Breast epithelium (tissue), 3 donors: ENCODE data around the gene AGTPBP1.

ENCODE experiments used
- POLR2A ChIP-seq: fragments of 450-650 bp; IDR thresholded peaks from one replicate; pipeline ENCODE4 v1.6.1; 2016; ENCODE audit warnings: antibody characterized with exemption, mild to moderate bottlenecking, moderate library complexity
- POLR2AphosphoS5 ChIP-seq, 3 donors: sonication (generic); formaldehyde crosslinking; IDR thresholded peaks; one replicate each; pipeline ENCODE4 v1.6.1; 2017; ENCODE audit warnings: antibody characterized with exemption in 3 of 3
- TF ChIP-seq, protein P1 (sequence below), 3 donors: fragments of 450-650 bp; IDR thresholded peaks; one replicate each; pipeline ENCODE4 v1.5.1; 2016 to 2017; ENCODE audit warnings: antibody characterized with exemption in 3 of 3, mild to moderate bottlenecking in 3 of 3, moderate library complexity in 3 of 3

DNA sequence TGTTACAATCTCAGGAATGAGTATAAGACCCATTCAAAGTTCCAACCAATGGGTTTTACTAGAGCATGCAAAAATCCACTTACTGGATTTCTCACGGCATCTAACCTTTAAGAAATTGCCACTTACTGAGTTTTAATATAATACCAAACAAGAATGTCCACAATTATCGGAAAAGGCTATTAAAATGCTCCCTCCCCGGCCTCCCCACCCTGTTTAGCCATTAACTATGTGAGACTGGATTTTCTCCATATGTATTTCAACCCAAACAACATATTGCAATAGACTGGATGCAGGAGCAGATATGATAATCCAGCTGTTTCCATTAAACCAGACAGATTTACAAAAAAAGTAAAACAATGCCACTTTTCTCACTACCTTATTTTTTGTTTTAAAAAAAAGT is 4.1 kb downstream of the AGTPBP1 start:
- TF ChIP-seq POLR2AphosphoS5 (IDR thresholded peaks at IDR 0.05) (no peak), POLR2A (no peak)
- TF ChIP-seq, protein P1, sequence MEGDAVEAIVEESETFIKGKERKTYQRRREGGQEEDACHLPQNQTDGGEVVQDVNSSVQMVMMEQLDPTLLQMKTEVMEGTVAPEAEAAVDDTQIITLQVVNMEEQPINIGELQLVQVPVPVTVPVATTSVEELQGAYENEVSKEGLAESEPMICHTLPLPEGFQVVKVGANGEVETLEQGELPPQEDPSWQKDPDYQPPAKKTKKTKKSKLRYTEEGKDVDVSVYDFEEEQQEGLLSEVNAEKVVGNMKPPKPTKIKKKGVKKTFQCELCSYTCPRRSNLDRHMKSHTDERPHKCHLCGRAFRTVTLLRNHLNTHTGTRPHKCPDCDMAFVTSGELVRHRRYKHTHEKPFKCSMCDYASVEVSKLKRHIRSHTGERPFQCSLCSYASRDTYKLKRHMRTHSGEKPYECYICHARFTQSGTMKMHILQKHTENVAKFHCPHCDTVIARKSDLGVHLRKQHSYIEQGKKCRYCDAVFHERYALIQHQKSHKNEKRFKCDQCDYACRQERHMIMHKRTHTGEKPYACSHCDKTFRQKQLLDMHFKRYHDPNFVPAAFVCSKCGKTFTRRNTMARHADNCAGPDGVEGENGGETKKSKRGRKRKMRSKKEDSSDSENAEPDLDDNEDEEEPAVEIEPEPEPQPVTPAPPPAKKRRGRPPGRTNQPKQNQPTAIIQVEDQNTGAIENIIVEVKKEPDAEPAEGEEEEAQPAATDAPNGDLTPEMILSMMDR (IDR thresholded peaks at IDR 0.05) = no peak
